GM13977 (cell line): ENCODE measurements around the gene AUTS2.

Source experiments
- DNase-seq: peaks from one replicate; pipeline ENCODE4 v3.0.0; 2012; ENCODE audit warnings: low spot score
- in situ Hi-C: fragments of 300-500 bp; cut with MboI; formaldehyde crosslinking; loops from one replicate; pipeline ENCODE4 v1.12.0; 2022; ENCODE audit warnings: low sequenced_read_pairs, low pct_unique_long_range_greater_than_20kb, mixed read lengths, inconsistent platforms; ENCODE audit not compliant: unreplicated experiment
- TF ChIP-seq, protein P1 (sequence below): IDR thresholded peaks from 2 replicates; pipeline ENCODE4 v1.5.1; 2012; ENCODE audit warnings: mild to moderate bottlenecking, control low read depth; ENCODE audit not compliant: insufficient read depth; ENCODE audit errors: extremely low read depth, missing control alignments

The AUTS2 gene

DNA sequence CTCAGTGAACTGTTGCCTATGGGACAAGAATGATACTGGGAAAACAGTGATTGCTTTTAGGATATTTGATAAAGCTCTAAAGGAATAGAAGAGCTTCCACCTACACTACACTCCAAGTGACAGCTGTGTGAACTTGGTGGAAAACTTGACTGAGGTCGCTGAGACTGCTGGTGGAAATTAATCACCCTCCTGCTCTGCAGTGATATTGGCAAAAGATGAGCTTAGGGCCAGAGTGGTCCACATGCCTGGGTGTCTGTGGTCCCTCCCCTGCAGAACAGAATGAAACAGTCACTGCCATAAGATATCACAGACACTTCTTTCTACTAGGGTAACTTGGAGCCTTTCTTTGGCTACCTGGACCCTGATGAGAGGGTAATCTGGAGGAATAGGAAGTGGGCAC, 1151.6 kb downstream of the AUTS2 start:
- in situ Hi-C loops: no loop called here

DNA sequence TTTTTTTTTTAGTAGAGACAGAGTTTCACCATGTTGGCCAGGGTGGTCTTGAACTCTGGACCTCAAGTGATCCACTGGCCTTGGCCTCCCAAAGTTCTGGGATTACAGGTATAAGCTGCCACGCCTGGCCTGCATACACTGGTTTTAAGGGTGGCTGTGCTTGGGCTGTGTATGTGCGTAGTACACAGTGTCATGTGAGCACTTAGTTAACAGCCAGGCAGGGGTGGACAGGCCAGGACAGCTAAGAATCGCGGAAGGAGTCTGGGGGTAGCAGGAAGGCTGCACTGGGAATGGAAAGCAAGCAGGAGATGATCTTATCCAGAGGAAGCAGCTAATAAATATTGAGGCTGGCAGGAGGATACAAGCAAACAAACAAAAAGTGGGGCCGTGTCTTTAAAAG, 1153.6 kb downstream of the AUTS2 start:
- in situ Hi-C loops: no loop called here
- TF ChIP-seq, protein P1, sequence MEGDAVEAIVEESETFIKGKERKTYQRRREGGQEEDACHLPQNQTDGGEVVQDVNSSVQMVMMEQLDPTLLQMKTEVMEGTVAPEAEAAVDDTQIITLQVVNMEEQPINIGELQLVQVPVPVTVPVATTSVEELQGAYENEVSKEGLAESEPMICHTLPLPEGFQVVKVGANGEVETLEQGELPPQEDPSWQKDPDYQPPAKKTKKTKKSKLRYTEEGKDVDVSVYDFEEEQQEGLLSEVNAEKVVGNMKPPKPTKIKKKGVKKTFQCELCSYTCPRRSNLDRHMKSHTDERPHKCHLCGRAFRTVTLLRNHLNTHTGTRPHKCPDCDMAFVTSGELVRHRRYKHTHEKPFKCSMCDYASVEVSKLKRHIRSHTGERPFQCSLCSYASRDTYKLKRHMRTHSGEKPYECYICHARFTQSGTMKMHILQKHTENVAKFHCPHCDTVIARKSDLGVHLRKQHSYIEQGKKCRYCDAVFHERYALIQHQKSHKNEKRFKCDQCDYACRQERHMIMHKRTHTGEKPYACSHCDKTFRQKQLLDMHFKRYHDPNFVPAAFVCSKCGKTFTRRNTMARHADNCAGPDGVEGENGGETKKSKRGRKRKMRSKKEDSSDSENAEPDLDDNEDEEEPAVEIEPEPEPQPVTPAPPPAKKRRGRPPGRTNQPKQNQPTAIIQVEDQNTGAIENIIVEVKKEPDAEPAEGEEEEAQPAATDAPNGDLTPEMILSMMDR: no peak
- DNase-seq: no peak

More for the DNA sequence above, 1151.6 kb downstream of the AUTS2 start:
- DNase-seq: no peak
- TF ChIP-seq, protein P1: no peak

DNA sequence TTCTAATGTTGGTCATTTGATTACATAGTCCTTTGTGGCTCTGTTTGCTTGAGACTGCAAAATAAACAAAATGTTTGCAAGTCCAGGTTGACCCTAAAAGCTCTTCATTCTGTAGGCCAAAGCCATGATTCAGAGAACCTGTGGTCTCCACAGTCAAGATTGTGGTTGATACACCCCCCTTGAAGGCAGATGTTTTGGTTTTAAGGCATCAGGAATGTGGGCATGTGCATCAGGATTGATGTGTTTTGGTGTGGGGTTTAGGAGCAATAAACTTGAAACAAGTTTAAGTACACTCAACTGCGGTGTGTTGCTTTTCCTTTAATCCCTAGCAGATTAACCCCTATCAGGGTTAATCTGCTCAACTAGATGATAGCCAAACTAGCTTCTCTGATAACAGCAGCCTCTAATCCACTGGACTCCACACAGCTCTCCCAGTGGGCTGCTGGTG, 1154.5 kb downstream of the AUTS2 start:
- in situ Hi-C loops: no loop called here
- no peak for DNase-seq
- TF ChIP-seq, protein P1: no peak

DNA sequence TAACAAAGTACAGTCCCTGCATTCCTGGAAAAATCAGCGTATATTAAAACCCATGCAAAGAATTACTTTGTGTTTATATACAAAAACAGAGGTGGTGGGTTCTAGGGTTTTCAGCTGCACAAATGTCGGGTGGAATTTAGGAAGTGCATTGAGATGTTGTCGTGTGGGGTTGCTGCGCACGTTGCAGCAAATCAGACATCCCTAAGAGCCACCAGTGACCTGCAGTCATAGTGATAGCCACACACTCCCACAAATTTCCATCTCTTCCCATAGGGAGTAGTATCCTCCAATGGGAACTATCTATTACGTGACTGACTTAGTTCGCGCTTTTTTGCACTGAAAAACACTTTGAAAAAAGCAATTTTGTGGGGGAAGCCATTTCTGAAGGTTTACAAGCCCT, 1158.5 kb downstream of the AUTS2 start:
- TF ChIP-seq, protein P1: no peak
- in situ Hi-C loops: no loop called here
- no peak for DNase-seq

DNA sequence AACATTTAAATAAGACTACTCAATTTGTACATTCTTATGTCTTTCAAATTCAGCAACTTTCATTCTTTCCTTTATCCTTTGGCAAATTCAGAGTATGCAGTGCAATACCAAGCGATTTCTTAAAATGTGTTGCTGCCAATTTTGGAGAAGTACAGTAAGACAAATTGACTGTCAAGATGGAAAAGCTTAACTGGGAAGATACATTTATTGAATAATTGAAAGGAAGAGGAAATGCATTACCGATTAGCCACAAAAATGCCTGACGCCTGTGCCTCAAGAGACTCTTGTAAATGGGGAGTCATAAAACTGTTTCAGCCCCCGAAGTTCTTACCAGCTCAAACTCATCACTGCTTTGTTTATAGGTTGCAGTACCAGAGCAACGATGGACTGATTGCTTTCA, 1160.4 kb downstream of the AUTS2 start:
- in situ Hi-C loops: no loop called here
- DNase-seq: no peak
- TF ChIP-seq, protein P1: no peak

DNA sequence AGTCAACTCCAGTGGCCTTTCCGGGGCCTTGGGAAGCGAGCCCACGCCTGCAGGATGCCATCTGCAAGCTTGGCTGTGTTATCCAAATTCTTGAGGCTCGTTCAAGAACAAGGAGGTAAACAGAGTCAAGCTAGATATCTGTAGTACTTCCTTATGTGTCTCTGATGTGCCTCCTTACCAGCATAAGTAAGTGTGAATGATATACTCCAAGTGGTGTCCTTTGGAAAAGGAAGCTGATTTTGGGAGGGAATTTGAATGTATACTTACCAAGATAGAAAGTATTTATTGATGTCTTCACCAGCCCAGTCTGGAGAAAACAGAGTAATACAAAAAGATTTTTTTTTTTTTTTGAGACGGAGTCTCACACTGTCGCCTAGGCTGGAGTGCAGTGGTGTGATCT, 1161.4 kb downstream of the AUTS2 start:
- in situ Hi-C loops: no loop called here
- no peak for DNase-seq
- TF ChIP-seq, protein P1: no peak
